MG63 (cell line): ENCODE data around the gene RAD21L1. TPM values are rescaled to one million over a fixed set of nuclear protein-coding genes. Genes with fewer than 3 reads are reported as not detected.
"Not testable (repeated sequence)": the region's sequence is repeated elsewhere in the genome, so short reads cannot be mapped to it uniquely, and the experiment has no call there.

Experiments used
- DNase-seq: peaks from one replicate; pipeline ENCODE4 v3.0.0-alpha.2; 2020
- H3K27me3 ChIP-seq: fragments of 250-450 bp; sonication (Bioruptor Pico); 2 replicates; pipeline ENCODE4 v1.5.1; 2020; ENCODE audit warnings: mild to moderate bottlenecking, moderate library complexity
- H3K36me3 ChIP-seq: fragments of 250-450 bp; sonication (Bioruptor Pico); 2 replicates; pipeline ENCODE4 v1.5.1; 2020; ENCODE audit warnings: mild to moderate bottlenecking, moderate library complexity
- H3K4me3 ChIP-seq: fragments of 250-450 bp; sonication (Bioruptor Pico); 2 replicates; pipeline ENCODE4 v1.5.1; 2020; ENCODE audit warnings: mild to moderate bottlenecking, moderate library complexity
- H3K9me3 ChIP-seq: fragments of 250-450 bp; sonication (Bioruptor Pico); 2 replicates; pipeline ENCODE4 v1.5.1; 2020; ENCODE audit warnings: mild to moderate bottlenecking, moderate library complexity
- total RNA-seq: library from RNA; depleted of rRNA; stranded (reverse); fragments of >200 nt; shearing (Covaris generic); gene quantifications from 2 replicates; pipeline ENCODE4 v1.2.3, GENCODE V29; 2014; ENCODE audit warnings: low replicate concordance

The RAD21L1 gene
- total RNA-seq, 1 experiment from 2014 or later = 0.10 TPM

DNA sequence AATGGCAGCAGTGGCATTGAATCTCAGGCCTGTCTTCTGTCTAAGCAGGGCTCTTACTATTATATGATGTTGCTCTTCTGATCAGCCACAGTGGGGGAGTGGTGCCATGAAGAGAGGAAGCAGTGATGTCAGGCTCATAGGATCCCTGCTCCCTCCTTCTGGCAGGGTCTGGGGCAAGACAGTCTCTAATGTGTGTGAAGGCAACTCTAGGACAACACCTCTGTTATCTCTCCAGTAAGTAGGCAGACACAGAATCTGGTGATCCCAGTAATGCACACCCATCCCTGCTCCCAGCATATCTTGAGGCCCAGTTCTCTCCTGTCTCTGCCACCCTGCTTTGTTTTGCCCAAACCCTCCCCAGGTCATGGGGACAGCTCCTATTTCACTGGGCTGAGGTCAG, 13.8 kb upstream of the RAD21L1 start:
- DNase-seq = no peak
- no peak overlapping the region for H3K4me3 ChIP-seq
- 0 out of 2 replicates have a peak, but pooled peaks cover 3% of the 10 kb centered on the region for H3K27me3 ChIP-seq
- no peaks in the 10 kb centered on the region for H3K36me3 ChIP-seq
- H3K9me3 ChIP-seq = no peaks in the 10 kb centered on the region

DNA sequence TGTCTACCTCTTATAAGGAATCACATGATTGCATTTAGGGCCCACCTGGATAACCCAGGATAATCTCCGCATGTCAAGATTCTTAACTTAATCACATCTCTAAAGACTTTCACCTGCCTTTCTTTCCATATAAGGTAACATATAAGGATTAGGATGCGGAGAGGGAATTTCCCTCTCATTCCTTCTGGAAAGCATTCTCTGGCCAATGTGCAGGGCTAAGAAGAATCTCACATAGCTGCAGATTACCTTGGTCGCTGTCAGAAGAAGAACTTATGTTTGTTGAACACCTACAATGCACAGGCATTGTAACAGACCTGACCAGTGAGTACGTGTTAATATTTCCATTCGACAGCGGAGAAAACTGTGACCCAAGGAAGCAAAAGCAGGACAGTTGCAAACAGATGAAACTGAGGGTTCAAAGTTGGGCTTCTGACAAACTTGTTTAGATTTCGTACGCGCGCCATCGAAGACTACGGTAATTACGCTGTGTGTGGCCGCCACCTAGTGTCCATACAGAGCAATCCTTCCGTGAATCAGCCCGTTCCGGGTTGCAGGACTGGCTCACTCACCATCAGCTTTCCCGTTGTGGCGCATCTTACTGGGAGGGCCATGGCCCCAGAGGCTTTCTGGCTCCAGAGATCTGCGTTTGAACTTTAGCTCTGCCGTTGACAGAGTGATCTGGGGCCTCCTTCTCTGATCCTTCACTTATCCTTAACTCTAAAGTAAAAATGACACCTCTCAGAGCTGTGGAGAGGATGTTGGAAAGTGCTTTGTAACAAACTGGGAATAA, 13.0 kb upstream of the RAD21L1 start:
- DNase-seq = peak; percentile 52
- Histone ChIP-seq H3K4me3 (no peak overlapping the region), H3K9me3 (no peaks in the 10 kb centered on the region), H3K27me3 (0 out of 2 replicates have a peak, but pooled peaks cover 3% of the 10 kb centered on the region), H3K36me3 (no peaks in the 10 kb centered on the region)

DNA sequence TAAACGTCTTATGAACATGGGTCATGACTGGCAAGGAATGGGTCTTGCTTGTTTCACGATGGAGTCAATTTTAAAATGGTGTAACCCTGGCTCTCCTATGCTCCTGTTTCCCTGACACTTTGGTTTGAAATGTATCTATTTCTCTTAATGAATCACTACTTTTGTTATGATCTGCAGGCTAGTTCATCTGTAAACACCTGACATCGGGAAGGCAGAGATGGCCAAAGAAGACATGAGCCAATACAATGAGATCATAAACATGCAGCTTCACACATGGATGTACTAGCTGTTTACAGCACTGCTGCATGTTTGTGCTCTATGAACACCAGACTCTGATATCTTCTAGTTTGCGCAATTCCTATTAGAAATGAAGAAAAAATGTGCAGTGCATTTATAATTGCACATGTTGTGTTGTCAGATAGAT, 11.0 kb upstream of the RAD21L1 start:
- Histone ChIP-seq H3K36me3 (no peaks in the 10 kb centered on the region), H3K27me3 (0 out of 2 replicates have a peak, but pooled peaks cover 3% of the 10 kb centered on the region), H3K4me3 (no peak overlapping the region), H3K9me3 (no peaks in the 10 kb centered on the region)
- no peak for DNase-seq

DNA sequence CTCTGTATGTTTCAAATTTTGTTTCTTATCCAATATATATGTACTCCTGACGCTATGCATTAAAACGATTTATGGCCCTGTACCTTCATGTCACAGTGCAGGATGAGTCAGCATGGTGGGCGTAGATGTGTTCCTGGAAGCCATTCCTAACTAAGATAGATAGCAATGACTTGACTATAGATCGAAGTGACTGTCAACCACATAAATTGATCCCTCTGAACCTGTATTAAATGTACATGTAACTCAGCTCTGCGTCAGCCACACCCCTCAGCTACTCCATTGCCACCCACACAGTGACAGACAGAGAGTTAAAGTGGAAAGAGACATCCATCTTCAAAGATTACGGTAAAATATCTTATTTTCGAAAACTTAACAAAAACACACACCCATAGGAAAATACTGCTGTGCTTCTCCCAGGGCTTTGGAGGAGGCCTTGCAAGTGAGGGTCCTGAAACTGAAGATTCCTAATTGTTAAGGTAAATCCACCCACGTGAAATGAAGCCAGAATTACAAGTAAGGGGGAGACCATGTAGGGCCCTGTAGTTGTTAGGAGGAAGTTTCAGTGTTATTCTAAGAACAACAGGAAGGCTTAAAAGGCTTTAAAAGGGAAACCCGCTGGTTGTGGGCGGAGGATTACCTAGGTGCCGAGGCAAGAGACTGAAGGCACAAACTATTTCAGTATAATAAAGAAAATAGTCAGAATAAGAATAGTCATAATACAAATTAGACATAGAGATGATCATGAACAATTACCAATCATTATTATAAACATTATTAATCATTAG, 10.3 kb upstream of the RAD21L1 start:
- Histone ChIP-seq H3K4me3 (no peak overlapping the region), H3K27me3 (no peaks in the 10 kb centered on the region), H3K9me3 (no peaks in the 10 kb centered on the region), H3K36me3 (no peaks in the 10 kb centered on the region)
- no peak for DNase-seq

DNA sequence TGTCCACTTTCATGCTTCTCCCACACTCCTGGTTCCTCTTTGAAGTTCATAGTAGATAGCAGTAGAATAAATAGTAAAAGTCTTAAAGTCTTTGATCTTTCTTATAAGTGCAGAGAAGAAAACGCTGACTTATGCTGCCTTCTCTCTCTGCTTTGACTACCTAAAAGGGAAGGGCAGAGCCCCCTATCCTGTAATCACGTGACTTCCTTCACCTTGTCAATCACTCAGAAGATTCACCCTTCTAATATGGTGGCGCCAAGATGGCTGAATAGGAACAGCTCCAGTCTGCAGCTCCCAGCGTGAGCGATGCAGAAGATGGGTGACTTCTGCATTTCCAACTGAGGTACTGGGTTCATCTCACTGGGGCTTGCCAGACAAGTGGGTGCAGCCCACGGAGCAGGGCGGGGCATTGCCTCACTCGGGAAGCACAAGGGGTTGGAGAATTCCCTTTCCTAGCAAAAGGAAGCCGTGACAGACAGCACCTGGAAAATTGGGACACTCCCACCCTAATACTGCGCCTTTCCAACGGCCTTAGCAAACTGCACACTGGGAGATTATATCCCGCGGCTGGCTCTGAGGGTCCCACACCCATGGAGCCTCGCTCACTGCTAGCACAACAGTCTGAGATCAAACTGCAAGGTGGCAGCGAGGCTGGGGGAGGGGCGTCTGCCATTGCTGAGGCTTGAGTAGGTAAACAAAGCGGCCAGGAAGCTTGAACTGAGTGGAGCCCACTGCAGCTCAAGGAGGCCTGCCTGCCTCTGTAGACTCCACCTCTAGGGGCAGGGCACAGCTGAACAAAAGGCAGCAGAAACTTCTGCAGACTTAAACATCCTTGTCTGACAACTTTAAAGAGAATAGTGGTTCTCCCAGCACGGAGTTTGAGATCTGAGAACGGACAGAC, 9.1 kb upstream of the RAD21L1 start:
- not testable (repeated sequence) for H3K27me3 ChIP-seq, H3K36me3 ChIP-seq, DNase-seq, H3K9me3 ChIP-seq, H3K4me3 ChIP-seq

DNA sequence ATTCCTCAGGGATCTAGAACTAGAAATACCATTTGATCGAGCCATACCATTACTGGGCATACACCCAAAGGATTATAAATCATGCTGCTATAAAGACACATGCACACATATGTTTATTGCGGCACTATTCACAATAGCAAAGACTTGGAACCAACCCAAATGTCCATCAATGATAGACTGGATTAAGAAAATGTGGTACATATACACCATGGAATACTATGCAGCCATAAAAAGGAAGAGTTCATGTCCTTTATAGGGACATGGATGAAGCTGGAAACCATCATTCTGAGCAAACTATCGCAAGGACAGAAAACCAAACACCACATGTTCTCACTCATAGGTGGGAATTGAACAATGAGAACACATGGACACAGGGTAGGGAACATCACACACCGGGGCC, 3.1 kb upstream of the RAD21L1 start:
- DNase-seq, H3K9me3 ChIP-seq, H3K4me3 ChIP-seq, H3K27me3 ChIP-seq, H3K36me3 ChIP-seq: not testable (repeated sequence)

DNA sequence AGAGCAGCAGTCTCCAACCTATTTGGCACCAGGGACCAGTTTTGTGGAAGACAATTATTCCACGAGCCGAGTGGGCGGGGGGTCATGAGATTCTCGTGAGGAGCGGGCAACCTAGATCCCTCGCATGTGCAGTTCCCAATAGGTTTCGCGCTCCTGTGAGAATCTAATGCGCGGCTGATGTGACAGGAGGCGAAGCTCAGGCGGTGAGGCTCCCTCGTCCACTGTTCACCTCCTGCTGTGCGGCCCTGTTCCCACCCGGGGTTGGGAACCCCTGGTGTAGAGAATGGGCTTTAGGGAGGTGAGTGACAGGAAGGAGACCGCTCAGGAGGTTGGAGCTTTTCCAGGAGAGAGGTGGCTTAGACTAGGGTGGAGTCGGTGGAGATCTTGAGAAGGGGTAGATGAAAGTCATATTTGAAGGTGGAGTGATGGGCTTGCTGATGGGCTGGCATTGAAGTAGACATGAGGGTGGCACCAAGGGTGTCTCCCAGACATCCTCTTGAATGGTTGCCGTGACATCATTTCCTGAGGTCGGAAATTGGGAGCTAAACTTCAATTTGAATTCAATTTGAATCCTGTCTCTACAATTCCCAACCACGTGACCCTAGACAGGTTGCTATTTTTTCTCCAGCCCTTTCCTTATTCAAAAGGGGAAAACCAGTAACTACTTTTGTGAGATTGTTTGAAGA, 1.5 kb upstream of the RAD21L1 start:
- DNase-seq = no peak
- H3K27me3 ChIP-seq = peaks cover 16% of the 10 kb centered on the region
- H3K36me3 ChIP-seq = no peaks in the 10 kb centered on the region
- H3K4me3 ChIP-seq = no peak overlapping the region
- H3K9me3 ChIP-seq = no peaks in the 10 kb centered on the region

DNA sequence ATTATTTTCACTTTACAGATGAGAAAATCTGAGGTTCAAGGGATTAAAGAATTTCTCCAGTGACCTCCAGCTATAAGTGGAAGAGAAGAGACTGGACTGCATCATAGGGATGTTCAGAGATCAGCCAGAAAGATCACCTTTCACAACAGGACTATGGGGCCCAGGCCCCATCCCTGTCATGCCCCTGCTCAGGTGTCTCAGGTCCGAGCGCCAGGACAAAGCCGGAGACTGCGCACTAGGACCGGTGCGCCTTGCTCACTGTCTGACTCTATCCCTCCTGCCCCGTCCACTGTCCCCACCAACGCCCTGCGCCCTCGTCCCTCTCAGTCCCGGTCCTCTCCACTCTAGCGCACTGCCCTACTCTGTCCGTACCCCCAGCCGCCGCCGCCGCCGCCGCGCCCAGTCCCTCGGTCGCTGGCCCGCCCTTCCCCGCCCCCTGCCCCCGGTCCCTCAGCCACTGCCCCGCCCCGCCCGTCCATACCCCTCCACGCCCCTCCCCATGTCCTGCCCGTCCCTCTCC, 521 bp upstream of the RAD21L1 start:
- no peak for DNase-seq
- H3K36me3 ChIP-seq = no peaks in the 10 kb centered on the region
- H3K27me3 ChIP-seq = peaks cover 23% of the 10 kb centered on the region
- no peaks in the 10 kb centered on the region for H3K9me3 ChIP-seq
- peak overlapping the region; percentile 30 for H3K4me3 ChIP-seq

DNA sequence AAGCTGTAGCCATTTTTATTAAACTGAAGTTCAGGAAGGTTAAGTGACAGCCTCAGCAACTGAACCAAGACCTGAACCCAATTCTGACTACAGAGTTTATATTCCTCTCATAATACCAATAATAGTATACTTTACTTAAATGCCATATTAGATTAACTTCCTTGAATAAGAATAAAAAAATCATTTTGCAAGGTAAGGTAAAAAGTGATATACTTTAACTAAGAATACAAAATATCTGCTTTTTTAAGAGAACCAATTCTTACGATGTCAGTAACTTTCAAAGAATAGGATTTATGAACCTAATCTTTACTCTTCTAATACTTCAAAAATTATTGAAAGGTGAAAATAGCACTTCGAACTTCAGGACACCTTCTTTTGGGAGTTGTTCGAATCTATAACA, 3.7 kb downstream of the RAD21L1 start:
- no peaks in the 10 kb centered on the region for H3K36me3 ChIP-seq

DNA sequence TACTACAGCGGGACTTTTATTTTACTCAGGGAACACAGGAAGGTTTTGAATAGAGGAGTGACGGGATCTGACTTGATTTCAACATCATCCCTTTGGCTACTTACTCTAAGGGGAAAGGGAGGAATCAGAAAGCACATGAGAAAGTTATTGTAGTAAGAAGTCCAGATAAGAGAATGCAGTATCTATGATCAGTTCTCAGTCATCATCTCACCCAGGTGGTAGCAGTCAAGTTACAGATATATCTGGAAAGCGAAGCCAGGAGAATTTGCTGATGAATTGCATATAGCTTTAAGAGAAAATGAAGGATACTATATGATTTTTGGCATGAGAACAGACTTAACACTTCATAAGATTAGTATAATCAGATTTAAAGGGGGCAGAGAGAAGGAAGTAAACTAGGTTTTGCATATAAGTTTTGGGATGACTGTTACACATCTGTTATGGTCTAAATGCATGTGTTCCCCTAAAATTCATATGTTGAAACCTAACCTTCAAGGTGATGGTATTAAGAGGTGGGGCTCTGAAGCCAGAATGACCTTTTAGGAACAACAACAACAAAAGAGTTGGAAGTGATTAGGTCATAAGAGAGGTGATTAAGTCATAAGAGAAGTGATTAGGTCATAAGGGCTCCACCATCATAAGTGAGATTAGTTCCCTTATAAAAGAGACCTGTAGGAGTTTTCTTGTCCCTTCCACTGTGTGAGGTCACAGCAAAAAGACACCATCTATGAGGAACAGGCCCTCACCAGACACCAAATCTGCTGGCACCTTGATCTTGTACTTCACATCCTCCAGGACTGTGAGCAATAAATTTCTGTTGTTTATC, 6.7 kb downstream of the RAD21L1 start:
- no peak overlapping the region for H3K4me3 ChIP-seq
- no peak for DNase-seq
- no peaks in the 10 kb centered on the region for H3K36me3 ChIP-seq
- H3K9me3 ChIP-seq = no peaks in the 10 kb centered on the region
- H3K27me3 ChIP-seq = peaks cover 19% of the 10 kb centered on the region

More for the DNA sequence above, 3.7 kb downstream of the RAD21L1 start:
- no peak overlapping the region for H3K4me3 ChIP-seq
- H3K27me3 ChIP-seq = peaks cover 25% of the 10 kb centered on the region
- no peaks in the 10 kb centered on the region for H3K9me3 ChIP-seq
- DNase-seq = no peak

DNA sequence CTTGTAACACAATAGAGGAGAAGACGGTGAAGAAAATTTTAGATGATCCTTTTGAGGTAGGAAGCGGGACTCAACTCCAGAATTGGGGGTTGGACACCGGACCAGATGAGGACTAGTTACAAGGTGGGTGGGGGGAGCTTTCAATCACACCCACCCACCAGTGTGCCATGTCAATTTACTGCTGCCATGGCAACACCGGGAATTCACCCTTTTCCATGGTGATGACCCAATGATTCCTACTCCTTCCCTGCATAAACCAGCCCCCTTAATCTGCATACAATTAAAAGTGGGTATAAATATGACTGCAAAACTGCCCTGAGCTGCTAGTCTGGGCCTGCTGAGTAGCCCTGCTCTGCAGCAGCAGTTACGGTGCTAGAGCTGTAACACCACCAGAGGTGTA, 14.7 kb downstream of the RAD21L1 start:
- no peaks in the 10 kb centered on the region for H3K27me3 ChIP-seq
- DNase-seq = no peak
- H3K4me3 ChIP-seq = no peak overlapping the region
- H3K9me3 ChIP-seq = no peaks in the 10 kb centered on the region
- no peaks in the 10 kb centered on the region for H3K36me3 ChIP-seq

DNA sequence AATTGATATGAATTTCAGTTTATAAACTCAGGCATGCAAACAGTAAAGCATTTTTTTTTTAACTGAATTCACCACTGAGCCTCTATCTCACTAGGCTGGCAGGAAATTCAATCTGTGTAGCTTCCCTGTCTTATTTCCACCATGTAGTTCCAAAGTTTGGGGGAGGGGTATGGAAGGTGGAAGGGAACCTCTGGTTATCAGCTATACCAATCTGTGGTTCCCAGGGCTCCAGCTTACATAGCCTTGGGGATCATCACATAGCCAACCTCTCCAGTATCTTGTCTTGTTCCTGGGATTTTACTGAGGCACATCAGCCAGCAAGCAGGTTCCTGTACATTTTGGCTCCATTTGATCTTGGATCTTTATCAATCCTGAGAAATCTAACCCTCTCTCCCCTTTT, 15.6 kb downstream of the RAD21L1 start:
- Histone ChIP-seq H3K9me3 (no peaks in the 10 kb centered on the region), H3K36me3 (no peaks in the 10 kb centered on the region), H3K27me3 (no peaks in the 10 kb centered on the region), H3K4me3 (no peak overlapping the region)
- no peak for DNase-seq

DNA sequence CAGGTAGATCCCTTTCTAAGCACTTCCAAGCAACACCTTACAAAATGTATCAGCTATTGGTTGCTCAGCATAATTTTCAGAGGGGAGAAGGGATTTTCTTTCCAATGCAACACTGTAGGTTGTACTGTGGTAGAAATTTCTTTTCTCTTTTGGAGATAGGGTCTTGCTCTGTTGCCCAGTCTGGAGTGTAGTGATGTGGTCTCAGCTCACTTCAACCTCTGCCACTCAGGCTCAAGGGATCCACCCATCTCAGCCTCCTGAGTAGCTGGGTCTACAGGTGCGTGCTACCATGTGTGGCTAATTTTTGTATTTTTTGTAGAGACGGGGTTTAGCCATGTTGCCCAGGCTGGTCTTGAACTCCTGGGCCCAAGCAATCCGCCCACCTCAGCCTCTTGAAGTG, 16.3 kb downstream of the RAD21L1 start:
- H3K4me3 ChIP-seq = no peak overlapping the region
- no peaks in the 10 kb centered on the region for H3K27me3 ChIP-seq
- H3K36me3 ChIP-seq = no peaks in the 10 kb centered on the region
- no peak for DNase-seq
- H3K9me3 ChIP-seq = no peaks in the 10 kb centered on the region

DNA sequence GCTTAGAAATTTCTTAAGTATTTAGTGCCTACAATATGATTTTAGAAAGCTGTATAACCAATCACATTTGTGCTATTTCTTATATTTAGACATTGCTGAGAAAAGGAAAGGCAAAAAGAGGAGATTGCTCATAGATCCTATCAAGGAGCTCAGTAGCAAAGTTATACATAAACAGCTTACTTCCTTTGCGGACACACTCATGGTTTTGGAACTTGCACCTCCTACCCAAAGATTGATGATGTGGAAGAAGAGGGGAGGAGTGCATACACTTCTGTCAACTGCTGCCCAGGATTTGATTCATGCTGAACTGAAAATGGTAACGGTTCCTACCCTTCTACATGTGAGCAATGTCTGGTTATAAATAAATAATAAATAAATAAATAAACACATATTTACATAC, 16.7 kb downstream of the RAD21L1 start:
- Histone ChIP-seq H3K27me3 (no peaks in the 10 kb centered on the region), H3K36me3 (no peaks in the 10 kb centered on the region), H3K9me3 (no peaks in the 10 kb centered on the region), H3K4me3 (no peak overlapping the region)
- DNase-seq = peak; percentile 57

DNA sequence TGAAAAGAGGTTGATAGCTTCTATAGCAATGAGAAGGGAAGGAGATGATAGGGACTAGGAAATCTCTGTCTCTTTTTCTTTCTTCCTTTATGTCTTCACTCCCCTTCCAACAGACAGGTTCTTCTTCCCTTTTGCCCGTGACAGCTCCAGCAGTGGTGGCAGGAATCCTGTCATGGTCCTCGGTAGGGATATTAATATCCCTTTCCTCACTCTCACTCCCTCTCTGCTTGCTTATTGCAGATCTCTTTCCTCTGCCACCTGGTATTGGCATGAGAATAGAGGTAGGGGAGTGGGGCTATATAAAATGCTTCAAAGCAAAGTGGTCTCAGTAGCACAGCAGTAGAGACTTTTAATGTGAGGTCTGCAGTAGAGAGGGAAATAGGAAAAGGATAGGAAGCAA, 19.7 kb downstream of the RAD21L1 start:
- no peak for DNase-seq
- H3K4me3 ChIP-seq = no peak overlapping the region
- no peaks in the 10 kb centered on the region for H3K9me3 ChIP-seq
- H3K27me3 ChIP-seq = no peaks in the 10 kb centered on the region
- no peaks in the 10 kb centered on the region for H3K36me3 ChIP-seq
